HepG2 (cell line): ENCODE results near the gene SART1. TPM values are rescaled to one million over a fixed set of nuclear protein-coding genes. Genes with fewer than 3 reads are reported as not detected.
A peak's percentile ranks its signal among the peaks of the same experiment; 100 is the strongest.

Source experiments
- ATF1 ChIP-seq: IDR thresholded peaks from 2 replicates; pipeline ENCODE4 v1.6.1; 2016; ENCODE audit warnings: mild to moderate bottlenecking, control low read depth
- CEBPZ ChIP-seq: IDR thresholded peaks from 2 replicates; pipeline ENCODE4 v1.6.1; 2012; ENCODE audit warnings: low read length, improper control_type of control experiment
- FIP1L1 ChIP-seq: fragments of 200-400 bp; formaldehyde crosslinking; IDR thresholded peaks from 2 replicates; pipeline ENCODE4 v1.6.1; 2018; ENCODE audit warnings: low read depth, mild to moderate bottlenecking, low read length, moderate library complexity, borderline replicate concordance; ENCODE audit not compliant: insufficient read depth
- HNF1A ChIP-seq, 2 experiments: sonication (generic) in 1 of 2; formaldehyde crosslinking in 1 of 2; IDR thresholded peaks; 2 replicates each; pipeline versions ENCODE4 v1.4.0 to v1.6.1; 2016 to 2020; ENCODE audit warnings: borderline replicate concordance in 1 of 2, low read depth in 1 of 2, mild to moderate bottlenecking in 1 of 2, missing genetic modification reagents in 1 of 2
- IKZF4 ChIP-seq: sonication (generic); formaldehyde crosslinking; IDR thresholded peaks from 2 replicates; pipeline ENCODE4 v1.5.1; 2020; ENCODE audit warnings: borderline replicate concordance, mild to moderate bottlenecking, low read depth, missing genetic modification reagents; ENCODE audit errors: not compliant biosample characterization
- KDM4B ChIP-seq: sonication (generic); formaldehyde crosslinking; IDR thresholded peaks from 2 replicates; pipeline ENCODE4 v1.4.0; 2020; ENCODE audit warnings: missing genetic modification reagents
- MATR3 ChIP-seq: sonication (generic); formaldehyde crosslinking; IDR thresholded peaks from 2 replicates; pipeline ENCODE4 v1.4.0; 2020; ENCODE audit warnings: missing genetic modification reagents
- NFKBIZ ChIP-seq: IDR thresholded peaks from 2 replicates; pipeline ENCODE4 v1.6.1; 2018; ENCODE audit warnings: missing genetic modification reagents, missing compliant biosample characterization
- PRPF4 ChIP-seq: fragments of 200-400 bp; formaldehyde crosslinking; IDR thresholded peaks from 2 replicates; pipeline ENCODE4 v1.6.1; 2016; ENCODE audit warnings: low read length, low read depth; ENCODE audit not compliant: poor library complexity, severe bottlenecking
- TAF15 ChIP-seq: fragments of 200-400 bp; formaldehyde crosslinking; IDR thresholded peaks from one replicate; pipeline ENCODE4 v1.6.1; 2018; ENCODE audit warnings: mild to moderate bottlenecking, low read depth, low read length; ENCODE audit not compliant: poor library complexity, severe bottlenecking
- THAP11 ChIP-seq: IDR thresholded peaks from 2 replicates; pipeline ENCODE4 v1.6.1; 2016; ENCODE audit warnings: missing biosample characterization, missing genetic modification reagents
- ZBTB14 ChIP-seq: sonication (generic); formaldehyde crosslinking; IDR thresholded peaks from 2 replicates; pipeline ENCODE4 v1.4.0; 2020; ENCODE audit warnings: missing genetic modification reagents
- ZBTB3 ChIP-seq: sonication (generic); formaldehyde crosslinking; IDR thresholded peaks from 2 replicates; pipeline ENCODE4 v1.4.0; 2020; ENCODE audit warnings: low read depth, mild to moderate bottlenecking, moderate library complexity, missing genetic modification reagents, borderline replicate concordance
- ZNF18 ChIP-seq: sonication (generic); formaldehyde crosslinking; IDR thresholded peaks from 2 replicates; pipeline ENCODE4 v1.8.0; 2022; ENCODE audit warnings: mild to moderate bottlenecking, missing genetic modification reagents; ENCODE audit not compliant: insufficient replicate concordance
- ZNF501 ChIP-seq: sonication (generic); formaldehyde crosslinking; IDR thresholded peaks from 2 replicates; pipeline ENCODE4 v1.5.1; 2020; ENCODE audit warnings: mild to moderate bottlenecking, moderate library complexity, missing genetic modification reagents
- ZNF629 ChIP-seq: sonication (generic); formaldehyde crosslinking; conservative IDR thresholded peaks from 2 replicates; pipeline ENCODE4 v1.5.0; 2020; ENCODE audit warnings: missing genetic modification reagents
- ZSCAN29 ChIP-seq: sonication (generic); formaldehyde crosslinking; conservative IDR thresholded peaks from 2 replicates; pipeline ENCODE4 v1.4.0; 2020; ENCODE audit warnings: mild to moderate bottlenecking, missing genetic modification reagents
- polyA plus RNA-seq, 8 experiments: library from polyadenylated mRNA; depleted of rRNA in 3 of 8; stranded (reverse) in 7 of 8; unstranded in 1 of 8; fragments of >200 nt; fragmentation: Illumina TruSeq in 4 of 8; extraction: Trizol in 4 of 8; gene quantifications; 2 replicates each; pipeline versions ENCODE4 v1.2.1 to v1.2.3, GENCODE V29; 2011 to 2016; ENCODE audit warnings: low read depth in 4 of 8, missing spikeins in 1 of 8, mixed read lengths in 1 of 8; ENCODE audit not compliant: insufficient read depth in 1 of 8
- total RNA-seq, 5 experiments: library from RNA; depleted of rRNA; stranded (reverse); fragments of >200 nt; fragmentation: Illumina TruSeq; extraction: Trizol; gene quantifications; 2 replicates each; pipeline ENCODE4 v1.2.3, GENCODE V29; 2016; ENCODE audit warnings: low read depth in 1 of 5

SART1 gene
- total and polyA plus RNA-seq, 2 of the 13 experiments (the other 11 are each of a cell fraction or from before 2014, with no cell fraction given): 11.3 to 22.5 TPM

- TF ChIP-seq CEBPZ (no peak), ZBTB3 (CRISPR knock-in tag) (no peak), FIP1L1 (no peak), NFKBIZ (CRISPR knock-in tag) (no peak), MATR3 (CRISPR knock-in tag) (no peak), PRPF4 (no peak), HNF1A (IDR thresholded peaks at IDR 0.05; ENCODE audit: low read depth) (no peak), HNF1A (CRISPR knock-in tag; IDR thresholded peaks at IDR 0.05; ENCODE audit: borderline replicate concordance) (no peak), ZNF501 (CRISPR knock-in tag) (no peak), ZBTB14 (CRISPR knock-in tag) (0 out of 2 replicates have a peak, but pooled peaks have one; percentile 26), KDM4B (no peak), ZSCAN29 (CRISPR knock-in tag) (no peak), IKZF4 (CRISPR knock-in tag) (no peak), TAF15 (no peak), ZNF629 (CRISPR knock-in tag) (no peak; the same call in 1 of the 2 replicates), ATF1 (CRISPR knock-in tag) (no peak), ZNF18 (CRISPR knock-in tag) (no peak), THAP11 (peak; percentile 44; the same call in 1 of the 2 replicates)
These were observed 61.1 kb downstream of the SART1 start (continued) for GRCh38 chr11:66022401-66023185.
